ENCODE results near the gene IFI27L2.

Gene IFI27L2

GRCh38 chr14:94142247-94142646 is 12.8 kb upstream of the IFI27L2 start:
- no peak for DNase-seq (ENCODE audit: low spot score)
- Mint-ChIP-seq H3K4me3 (no peak overlapping the region), H3K36me3 (ENCODE audit: low read depth) (no peaks in the 10 kb centered on the region), H3K27ac (no peak overlapping the region), H3K27me3 (ENCODE audit: low read depth) (peaks cover 2% of the 10 kb centered on the region), H3K4me1 (ENCODE audit: low read depth) (peaks cover 19% of the 10 kb centered on the region), H3K9me3 (no peaks in the 10 kb centered on the region)

GRCh38 chr14:94139421-94139820 is 10.0 kb upstream of the IFI27L2 start:
- DNase-seq (ENCODE audit: low spot score) = no peak
- H3K9me3 Mint-ChIP-seq = peaks cover 10% of the 10 kb centered on the region
- H3K27ac Mint-ChIP-seq = no peak overlapping the region
- no peak overlapping the region for H3K4me3 Mint-ChIP-seq
- peaks cover 7% of the 10 kb centered on the region for H3K4me1 Mint-ChIP-seq (ENCODE audit: low read depth)
- H3K36me3 Mint-ChIP-seq (ENCODE audit: low read depth) = no peaks in the 10 kb centered on the region
- H3K27me3 Mint-ChIP-seq (ENCODE audit: low read depth) = peaks cover 16% of the 10 kb centered on the region

- peaks cover 6% of the 10 kb centered on the region for H3K4me1 Mint-ChIP-seq (ENCODE audit: low read depth)
- H3K9me3 Mint-ChIP-seq = peaks cover 10% of the 10 kb centered on the region
- H3K27me3 Mint-ChIP-seq (ENCODE audit: low read depth) = peaks cover 19% of the 10 kb centered on the region
- H3K27ac Mint-ChIP-seq = no peak overlapping the region
- DNase-seq (ENCODE audit: low spot score) = no peak
- H3K36me3 Mint-ChIP-seq (ENCODE audit: low read depth) = no peaks in the 10 kb centered on the region
- no peak overlapping the region for H3K4me3 Mint-ChIP-seq
These were observed 9.6 kb upstream of the IFI27L2 start for GRCh38 chr14:94139006-94139405.

GRCh38 chr14:94138251-94138650 is 8.8 kb upstream of the IFI27L2 start:
- H3K36me3 Mint-ChIP-seq (ENCODE audit: low read depth) = no peaks in the 10 kb centered on the region
- peaks cover 27% of the 10 kb centered on the region for H3K27me3 Mint-ChIP-seq (ENCODE audit: low read depth)
- peaks cover 10% of the 10 kb centered on the region for H3K9me3 Mint-ChIP-seq
- H3K4me1 Mint-ChIP-seq (ENCODE audit: low read depth) = peaks cover 6% of the 10 kb centered on the region
- no peak for DNase-seq (ENCODE audit: low spot score)
- no peak overlapping the region for H3K27ac Mint-ChIP-seq
- no peak overlapping the region for H3K4me3 Mint-ChIP-seq

- H3K27ac Mint-ChIP-seq = no peak overlapping the region
- peak; percentile 74 for DNase-seq (ENCODE audit: low spot score)
- H3K4me3 Mint-ChIP-seq = no peak overlapping the region
- peaks cover 3% of the 10 kb centered on the region for H3K4me1 Mint-ChIP-seq (ENCODE audit: low read depth)
- peaks cover 34% of the 10 kb centered on the region for H3K27me3 Mint-ChIP-seq (ENCODE audit: low read depth)
- H3K9me3 Mint-ChIP-seq = peaks cover 10% of the 10 kb centered on the region
- H3K36me3 Mint-ChIP-seq (ENCODE audit: low read depth) = no peaks in the 10 kb centered on the region
These were observed 7.3 kb upstream of the IFI27L2 start for GRCh38 chr14:94136575-94137331.

GRCh38 chr14:94135476-94135875 is 6.1 kb upstream of the IFI27L2 start:
- no peak overlapping the region for H3K4me3 Mint-ChIP-seq
- H3K36me3 Mint-ChIP-seq (ENCODE audit: low read depth) = no peaks in the 10 kb centered on the region
- DNase-seq (ENCODE audit: low spot score) = no peak
- peaks cover 3% of the 10 kb centered on the region for H3K4me1 Mint-ChIP-seq (ENCODE audit: low read depth)
- H3K9me3 Mint-ChIP-seq = peaks cover 10% of the 10 kb centered on the region
- H3K27me3 Mint-ChIP-seq (ENCODE audit: low read depth) = peaks cover 39% of the 10 kb centered on the region
- H3K27ac Mint-ChIP-seq = no peak overlapping the region

- DNase-seq (ENCODE audit: low spot score) = peak; percentile 53
- H3K36me3 Mint-ChIP-seq (ENCODE audit: low read depth) = no peaks in the 10 kb centered on the region
- H3K4me3 Mint-ChIP-seq = no peak overlapping the region
- H3K27me3 Mint-ChIP-seq (ENCODE audit: low read depth) = peaks cover 36% of the 10 kb centered on the region
- H3K4me1 Mint-ChIP-seq (ENCODE audit: low read depth) = peaks cover 18% of the 10 kb centered on the region
- H3K9me3 Mint-ChIP-seq = peaks cover 10% of the 10 kb centered on the region
- no peak overlapping the region for H3K27ac Mint-ChIP-seq
These were observed 3.0 kb upstream of the IFI27L2 start for GRCh38 chr14:94132285-94132887.

GRCh38 chr14:94129758-94130414 is 482 bp upstream of the IFI27L2 start:
- Mint-ChIP-seq H3K4me3 (peak overlapping the region; percentile 84), H3K4me1 (ENCODE audit: low read depth) (peaks cover 15% of the 10 kb centered on the region), H3K27me3 (ENCODE audit: low read depth) (peaks cover 28% of the 10 kb centered on the region), H3K36me3 (ENCODE audit: low read depth) (no peaks in the 10 kb centered on the region), H3K27ac (peak overlapping the region; percentile 87), H3K9me3 (peaks cover under 1% of the 10 kb centered on the region)
- DNase-seq (ENCODE audit: low spot score) = peak; percentile 34

- H3K4me3 Mint-ChIP-seq = peak overlapping the region; percentile 84
- no peaks in the 10 kb centered on the region for H3K36me3 Mint-ChIP-seq (ENCODE audit: low read depth)
- H3K9me3 Mint-ChIP-seq = no peaks in the 10 kb centered on the region
- peaks cover 15% of the 10 kb centered on the region for H3K4me1 Mint-ChIP-seq (ENCODE audit: low read depth)
- DNase-seq (ENCODE audit: low spot score) = no peak
- H3K27me3 Mint-ChIP-seq (ENCODE audit: low read depth) = peaks cover 13% of the 10 kb centered on the region
- peak overlapping the region; percentile 87 for H3K27ac Mint-ChIP-seq
These were observed 1.1 kb downstream of the IFI27L2 start for GRCh38 chr14:94128216-94128839.

- no peak for DNase-seq (ENCODE audit: low spot score)
- Mint-ChIP-seq H3K4me1 (ENCODE audit: low read depth) (peaks cover 15% of the 10 kb centered on the region), H3K4me3 (no peak overlapping the region), H3K9me3 (no peaks in the 10 kb centered on the region), H3K27me3 (ENCODE audit: low read depth) (peaks cover 8% of the 10 kb centered on the region), H3K27ac (no peak overlapping the region), H3K36me3 (ENCODE audit: low read depth) (no peaks in the 10 kb centered on the region)
These were observed 2.1 kb downstream of the IFI27L2 start for GRCh38 chr14:94127330-94127729.

- Mint-ChIP-seq H3K36me3 (ENCODE audit: low read depth) (no peaks in the 10 kb centered on the region), H3K27me3 (ENCODE audit: low read depth) (peaks cover 5% of the 10 kb centered on the region), H3K4me1 (ENCODE audit: low read depth) (peaks cover 15% of the 10 kb centered on the region), H3K4me3 (no peak overlapping the region), H3K9me3 (no peaks in the 10 kb centered on the region), H3K27ac (no peak overlapping the region)
- no peak for DNase-seq (ENCODE audit: low spot score)
These were observed 2.6 kb downstream of the IFI27L2 start for GRCh38 chr14:94126800-94127199.

- H3K27me3 Mint-ChIP-seq (ENCODE audit: low read depth) = peaks cover 5% of the 10 kb centered on the region
- no peak for DNase-seq (ENCODE audit: low spot score)
- H3K9me3 Mint-ChIP-seq = no peaks in the 10 kb centered on the region
- no peaks in the 10 kb centered on the region for H3K36me3 Mint-ChIP-seq (ENCODE audit: low read depth)
- no peak overlapping the region for H3K27ac Mint-ChIP-seq
- peaks cover 15% of the 10 kb centered on the region for H3K4me1 Mint-ChIP-seq (ENCODE audit: low read depth)
- H3K4me3 Mint-ChIP-seq = no peak overlapping the region
These were observed 3.1 kb downstream of the IFI27L2 start for GRCh38 chr14:94126419-94126677.

- no peak overlapping the region for H3K4me3 Mint-ChIP-seq
- DNase-seq (ENCODE audit: low spot score) = no peak
- no peaks in the 10 kb centered on the region for H3K36me3 Mint-ChIP-seq (ENCODE audit: low read depth)
- H3K27ac Mint-ChIP-seq = no peak overlapping the region
- peaks cover 15% of the 10 kb centered on the region for H3K4me1 Mint-ChIP-seq (ENCODE audit: low read depth)
- peaks cover 3% of the 10 kb centered on the region for H3K9me3 Mint-ChIP-seq
- no peaks in the 10 kb centered on the region for H3K27me3 Mint-ChIP-seq (ENCODE audit: low read depth)
These were observed 3.6 kb downstream of the IFI27L2 start for GRCh38 chr14:94125659-94126418.
